SHP77 treated with DMSO at 0.1 percent for 48 hours (cell line): ENCODE results near the gene LACTBL1.
"Not testable (repeated sequence)": the region's sequence is repeated elsewhere in the genome, so short reads cannot be mapped to it uniquely, and the experiment has no call there.

ENCODE experiments used
- DNase-seq: peaks from one replicate; lab custom pipeline; 2025; lab: John Stamatoyannopoulos, UW

LACTBL1 gene

GRCh38 chr1:22976461-22977243 lies 4.0 kb upstream of the LACTBL1 start:
- peak; percentile 68 for DNase-seq

DNA sequence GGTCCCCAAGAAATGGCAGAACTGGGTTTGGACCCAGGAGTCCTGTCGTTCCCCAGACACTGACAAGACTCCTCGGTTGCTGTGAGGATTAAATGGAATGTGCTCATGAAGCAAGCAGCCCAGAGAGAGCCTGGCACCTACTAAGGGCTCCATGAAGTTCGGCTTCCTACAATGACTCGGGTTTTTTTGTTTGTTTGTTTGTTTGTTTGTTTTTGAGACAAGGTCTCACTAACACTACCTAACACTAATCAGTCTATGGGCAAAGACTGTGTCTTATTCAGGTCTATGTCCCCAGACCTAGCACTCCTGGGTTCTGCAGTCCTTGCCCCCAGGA lies 3.4 kb upstream of the LACTBL1 start:
- DNase-seq: no peak

GRCh38 chr1:22975694-22976093 lies 3.0 kb upstream of the LACTBL1 start:
- DNase-seq: no peak

GRCh38 chr1:22971611-22972405 lies 858 bp downstream of the LACTBL1 start:
- no peak for DNase-seq

DNA sequence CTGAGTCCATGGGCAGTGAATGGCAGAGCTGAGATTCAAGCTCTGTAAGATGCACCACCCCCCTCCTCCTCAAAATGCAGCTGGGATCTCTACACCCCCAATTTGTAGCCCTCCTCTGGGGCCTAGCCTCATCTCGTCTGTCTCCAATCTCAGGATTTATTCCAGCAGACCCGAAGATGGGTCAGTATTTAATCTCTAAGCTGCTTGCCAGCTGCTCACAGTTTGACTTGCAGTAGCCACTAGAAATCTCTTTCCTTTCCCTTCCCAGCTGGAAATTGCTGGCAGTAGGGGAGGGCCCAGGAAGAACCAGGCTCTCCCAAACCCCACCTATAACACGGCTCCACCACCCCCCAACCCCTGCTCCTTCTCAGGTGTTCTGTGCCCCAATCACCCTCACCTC lies 1.5 kb downstream of the LACTBL1 start:
- DNase-seq: no peak

DNA sequence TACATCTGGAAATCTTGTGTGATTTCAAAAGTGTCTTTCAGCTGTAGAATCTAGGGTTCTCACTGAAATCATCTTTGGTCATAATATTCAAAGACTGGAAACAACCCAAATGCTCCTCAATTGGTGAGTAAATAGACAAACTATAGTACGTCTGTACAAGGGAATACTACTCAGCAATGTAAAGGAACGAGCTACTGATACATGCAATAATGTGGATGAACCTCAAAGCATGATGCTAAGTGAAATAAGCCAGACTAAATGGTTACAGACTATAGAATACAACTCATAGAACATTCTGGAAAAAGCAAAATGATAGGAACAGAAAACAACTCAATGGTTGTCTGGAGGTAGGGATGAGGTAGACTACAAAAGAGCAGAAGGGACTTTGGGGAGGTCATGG lies 2.6 kb downstream of the LACTBL1 start:
- DNase-seq: no peak

DNA sequence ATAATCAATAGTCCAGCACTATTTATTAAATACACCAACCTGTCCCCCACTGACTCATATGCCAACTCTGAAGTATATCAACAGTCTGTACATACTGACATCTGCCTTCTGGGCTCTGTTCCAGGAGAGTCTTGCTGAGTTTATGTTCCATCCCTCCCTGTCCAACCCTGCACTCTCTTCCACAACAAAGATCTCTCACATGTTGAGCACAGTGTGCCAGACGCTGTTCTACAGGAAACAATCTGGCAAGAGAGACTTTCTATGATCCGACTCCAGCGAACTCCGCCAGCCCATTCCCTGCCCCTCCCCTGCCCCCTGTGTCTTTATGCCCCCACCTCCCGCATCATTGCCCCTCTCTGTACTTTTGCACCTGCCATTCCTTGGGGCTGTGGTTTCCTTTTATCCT lies 3.4 kb downstream of the LACTBL1 start:
- peak; percentile 72 for DNase-seq

- no peak for DNase-seq
Measured at GRCh38 chr1:22967833-22968232, 4.8 kb downstream of the LACTBL1 start.

DNA sequence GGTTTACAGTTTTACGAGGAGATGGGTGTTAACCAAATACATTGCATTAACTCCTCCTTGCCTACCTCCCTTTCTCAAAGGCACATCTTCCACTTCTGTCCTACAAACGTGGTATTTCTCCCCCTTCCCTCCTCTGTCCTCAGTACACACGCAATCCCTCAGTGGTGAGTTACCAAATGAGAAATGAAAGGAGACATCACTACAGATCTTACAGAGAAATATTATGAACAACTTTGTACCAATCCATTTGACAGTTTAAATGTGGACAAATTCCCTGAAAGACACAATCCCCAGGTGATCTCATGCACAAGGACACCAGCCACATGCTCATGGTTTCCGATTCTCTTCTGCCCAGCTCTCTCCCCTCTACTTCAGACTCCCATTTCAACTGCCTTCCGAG lies 6.4 kb downstream of the LACTBL1 start:
- no peak for DNase-seq

DNA sequence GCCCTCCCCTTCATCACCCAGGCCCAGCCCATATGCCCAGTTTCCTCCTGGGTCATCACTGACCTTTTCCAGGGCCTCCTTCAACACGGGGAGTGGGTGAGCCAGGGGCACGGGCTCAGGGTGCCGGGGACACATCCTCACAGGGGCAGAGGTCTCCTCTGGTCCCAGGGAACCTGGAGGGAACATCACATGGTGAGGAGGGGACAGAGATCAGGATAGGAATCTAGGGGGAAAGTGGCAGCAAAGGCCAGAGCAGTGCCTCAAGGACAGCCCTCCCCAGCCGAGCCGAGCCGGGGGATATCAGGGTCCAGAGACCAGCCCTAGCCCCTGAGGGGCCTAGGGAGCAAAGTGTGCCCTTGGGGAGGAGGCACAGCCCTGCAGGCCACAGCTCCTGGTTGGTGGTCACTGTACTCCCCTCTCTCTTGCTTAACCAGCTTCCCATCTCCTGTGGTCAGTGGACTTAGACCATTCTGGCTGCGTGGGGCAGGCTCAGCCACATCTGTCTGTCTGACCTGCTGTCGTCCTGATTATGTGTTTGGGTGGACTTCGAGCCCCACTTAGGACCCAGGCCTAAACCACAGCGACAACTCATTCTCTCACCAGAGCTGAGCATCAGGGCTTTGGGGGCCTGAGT lies 9.5 kb downstream of the LACTBL1 start:
- DNase-seq: no peak

DNA sequence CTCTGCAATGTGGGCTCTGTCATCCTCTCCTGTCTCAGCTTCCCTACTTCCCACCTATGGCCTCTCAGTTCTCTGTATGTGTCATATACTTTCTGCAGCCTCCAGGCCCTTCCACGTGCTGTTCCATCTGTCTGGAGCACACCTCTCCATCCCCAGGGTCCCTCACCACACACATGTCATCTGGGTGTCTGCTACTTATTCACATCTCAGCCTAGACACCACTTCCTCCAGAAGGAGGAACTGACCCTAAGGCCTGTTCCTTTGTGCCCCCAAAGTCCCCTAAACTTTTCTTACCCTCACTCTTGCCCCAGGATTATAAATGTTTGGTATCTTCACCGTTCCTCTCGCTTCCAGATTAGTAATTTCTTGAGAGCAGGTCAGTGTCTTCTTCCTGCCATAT lies 10.1 kb downstream of the LACTBL1 start:
- no peak for DNase-seq

GRCh38 chr1:22959545-22960360 lies 12.9 kb downstream of the LACTBL1 start:
- no peak for DNase-seq

GRCh38 chr1:22958556-22958955 lies 14.1 kb downstream of the LACTBL1 start:
- DNase-seq: no peak

DNA sequence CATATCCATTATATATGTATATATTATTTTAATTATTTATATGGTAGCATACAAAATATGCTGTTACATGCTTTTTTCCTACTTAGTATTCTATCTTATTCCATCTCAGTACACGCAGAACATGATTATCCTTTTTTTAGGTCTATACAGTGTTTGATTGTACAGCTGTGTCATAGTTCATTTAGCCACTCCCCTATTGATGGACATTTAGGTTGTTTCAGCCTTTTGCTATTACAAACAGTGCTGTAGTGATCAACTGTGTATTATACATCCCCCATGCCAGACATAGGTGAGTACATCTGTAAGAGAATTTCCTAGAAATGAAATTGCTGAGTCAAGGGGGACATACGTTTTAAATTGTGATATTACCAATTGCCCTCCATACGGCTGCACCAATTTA lies 15.6 kb downstream of the LACTBL1 start:
- DNase-seq: no peak

DNA sequence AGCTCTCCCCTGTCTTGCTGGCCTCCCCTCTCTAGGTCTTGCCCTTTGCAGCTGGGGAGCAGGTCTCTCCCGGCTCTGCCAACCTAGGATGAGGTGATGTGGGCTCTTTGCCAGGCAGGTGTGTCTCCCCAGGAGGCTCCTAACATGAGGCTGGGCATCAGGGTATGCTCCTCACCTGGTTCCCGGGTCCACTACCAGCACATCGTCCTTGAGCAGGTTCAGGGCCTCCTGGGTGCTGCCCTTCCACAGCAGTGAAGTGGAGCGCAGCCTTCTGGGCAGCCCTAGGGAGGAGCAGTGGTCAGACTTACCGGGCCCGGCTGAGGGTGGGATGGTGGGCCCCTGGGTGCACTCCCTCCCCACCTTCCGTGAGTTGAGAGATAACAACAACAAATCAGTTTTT lies 17.5 kb downstream of the LACTBL1 start:
- DNase-seq: no peak

- no peak for DNase-seq
Measured at GRCh38 chr1:22953740-22954141, 18.9 kb downstream of the LACTBL1 start.

GRCh38 chr1:22953057-22953739 lies 19.5 kb downstream of the LACTBL1 start:
- DNase-seq: no peak

DNA sequence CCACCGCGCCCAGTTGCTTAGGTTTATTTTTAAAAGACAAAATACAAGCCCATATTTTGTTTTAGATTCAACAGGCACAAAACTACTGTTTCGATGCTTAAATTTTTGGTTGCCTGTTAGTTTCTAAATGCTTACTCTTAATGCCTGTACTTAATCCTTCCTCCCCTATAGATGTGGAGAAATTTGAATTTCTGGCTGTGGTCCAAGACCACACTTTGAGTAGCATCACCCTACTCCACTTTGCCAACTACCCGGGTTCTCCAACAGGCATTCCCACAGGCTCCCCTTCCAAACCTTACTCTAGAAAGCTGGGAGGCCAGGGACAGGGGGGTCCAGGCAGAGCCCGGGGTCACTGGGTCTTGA lies 20.0 kb downstream of the LACTBL1 start:
- no peak for DNase-seq

- no peak for DNase-seq
Measured at GRCh38 chr1:22951796-22952195, 20.9 kb downstream of the LACTBL1 start.

GRCh38 chr1:22949822-22950331 lies 22.8 kb downstream of the LACTBL1 start:
- DNase-seq: no peak

DNA sequence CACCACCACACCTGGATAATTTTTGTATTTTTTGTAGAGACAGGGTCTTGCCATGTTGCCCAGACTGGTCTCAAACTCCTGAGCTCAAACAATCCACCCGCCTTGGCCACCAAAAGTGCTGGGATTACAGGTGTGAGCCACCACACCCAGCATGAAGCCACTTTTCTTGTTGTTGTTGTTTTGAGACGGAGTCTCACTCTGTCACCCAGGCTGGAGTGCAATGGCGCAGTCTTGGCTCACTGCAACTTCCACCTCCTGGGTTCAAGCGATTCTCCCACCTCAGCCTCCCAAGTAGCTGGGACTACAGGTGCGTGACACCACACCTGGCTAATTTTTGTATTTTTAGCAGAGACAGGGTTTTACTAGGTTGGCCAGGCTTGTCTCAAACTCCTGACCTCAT lies 27.5 kb downstream of the LACTBL1 start:
- DNase-seq: not testable (repeated sequence)
